GM18870 (cell line): ENCODE results near the gene CRIP1.

ENCODE experiments used
- ATAC-seq: cut with Tn5 transposase; IDR thresholded peaks from one replicate; pipeline ENCODE4 v1.9.1; 2021; ENCODE audit warnings: moderate library complexity; ENCODE audit not compliant: unreplicated experiment

CRIP1 gene

GRCh38 chr14:105503296-105503640, 16.6 kb downstream of the CRIP1 start:
- ATAC-seq: no peak

DNA sequence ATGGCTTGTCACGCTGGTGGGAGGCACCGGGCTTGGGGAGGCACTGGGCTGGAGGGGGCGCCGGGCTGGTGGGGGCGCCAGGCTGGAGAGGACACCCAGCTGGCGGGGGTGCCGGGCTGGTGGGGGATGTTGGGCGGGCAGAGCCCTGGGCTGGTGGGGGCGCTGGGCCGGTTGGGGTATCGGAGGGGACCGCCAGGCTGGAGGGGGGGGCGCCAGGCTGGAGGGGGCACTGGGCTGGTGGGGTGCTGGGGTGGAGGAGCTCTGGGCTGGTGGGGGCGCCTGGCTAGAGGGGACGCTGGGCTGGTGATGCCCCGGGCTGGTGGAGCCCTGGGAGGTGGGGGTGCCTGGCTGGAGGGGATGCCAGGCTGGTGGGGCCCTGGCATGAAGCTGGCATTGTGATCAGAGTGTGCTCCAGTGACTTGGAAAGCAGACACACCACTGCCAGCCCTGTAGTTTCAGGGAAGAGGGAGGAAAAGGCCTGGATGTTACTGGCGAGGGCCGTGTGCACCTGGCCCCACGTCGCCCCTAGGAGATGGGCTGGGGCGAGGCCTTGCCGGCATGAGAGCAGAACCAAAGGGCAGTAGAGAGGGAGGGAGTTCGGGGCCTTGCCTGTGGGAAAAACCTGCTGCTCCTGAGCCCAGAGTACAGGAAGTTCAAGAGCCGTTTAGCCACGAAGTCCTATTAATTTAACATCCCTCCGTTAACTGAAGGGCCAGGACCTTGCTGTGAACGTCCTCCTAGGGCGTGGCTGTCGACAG, 17.4 kb downstream of the CRIP1 start:
- no peak for ATAC-seq

- no peak for ATAC-seq
Measured at GRCh38 chr14:105505101-105505500, 18.4 kb downstream of the CRIP1 start.

- ATAC-seq: no peak
Measured at GRCh38 chr14:105507247-105507646, 20.6 kb downstream of the CRIP1 start.

DNA sequence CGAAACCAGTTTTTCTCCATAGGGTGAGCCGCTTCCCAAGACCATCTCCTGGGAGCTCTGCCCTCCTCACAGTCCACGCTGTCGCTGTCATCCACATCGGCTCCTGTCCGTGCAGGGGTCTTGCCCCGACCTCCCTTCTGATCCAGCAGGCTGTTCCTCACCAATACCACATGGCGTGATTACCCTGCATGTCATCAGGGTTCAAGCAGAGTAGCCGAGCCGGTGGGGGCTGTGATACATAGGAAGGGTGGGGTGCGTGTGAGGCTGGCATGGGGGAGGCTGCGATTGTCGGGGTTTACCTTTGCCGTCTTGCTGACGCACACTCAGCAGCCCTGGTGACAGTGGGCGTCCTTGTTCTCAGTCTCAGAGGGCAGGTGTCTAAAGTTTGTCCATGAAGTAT, 21.4 kb downstream of the CRIP1 start:
- no peak for ATAC-seq

GRCh38 chr14:105508601-105509000, 21.9 kb downstream of the CRIP1 start:
- no peak for ATAC-seq

DNA sequence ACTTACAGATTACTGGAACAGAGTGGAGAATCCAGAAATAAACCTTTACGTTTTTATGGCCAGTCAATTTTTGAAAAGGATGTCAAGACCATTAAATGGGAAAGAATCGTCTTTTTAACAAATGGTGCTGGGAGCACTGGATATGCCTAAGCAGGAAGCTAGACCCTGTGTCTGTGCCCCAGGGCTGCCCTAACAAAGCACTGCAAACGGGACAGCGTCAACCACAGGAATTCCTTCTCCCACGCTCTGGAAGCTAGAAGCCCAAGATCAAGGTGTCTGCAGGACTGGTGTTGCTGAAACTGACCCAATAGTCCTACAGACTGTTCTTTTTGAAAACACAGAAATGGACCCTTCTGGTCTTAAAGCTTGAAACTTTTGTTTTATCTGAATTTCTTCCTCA, 30.4 kb downstream of the CRIP1 start:
- no peak for ATAC-seq

GRCh38 chr14:105519946-105520698, 33.4 kb downstream of the CRIP1 start:
- no peak for ATAC-seq

- ATAC-seq: no peak
Measured at GRCh38 chr14:105525326-105525725, 38.6 kb downstream of the CRIP1 start.

DNA sequence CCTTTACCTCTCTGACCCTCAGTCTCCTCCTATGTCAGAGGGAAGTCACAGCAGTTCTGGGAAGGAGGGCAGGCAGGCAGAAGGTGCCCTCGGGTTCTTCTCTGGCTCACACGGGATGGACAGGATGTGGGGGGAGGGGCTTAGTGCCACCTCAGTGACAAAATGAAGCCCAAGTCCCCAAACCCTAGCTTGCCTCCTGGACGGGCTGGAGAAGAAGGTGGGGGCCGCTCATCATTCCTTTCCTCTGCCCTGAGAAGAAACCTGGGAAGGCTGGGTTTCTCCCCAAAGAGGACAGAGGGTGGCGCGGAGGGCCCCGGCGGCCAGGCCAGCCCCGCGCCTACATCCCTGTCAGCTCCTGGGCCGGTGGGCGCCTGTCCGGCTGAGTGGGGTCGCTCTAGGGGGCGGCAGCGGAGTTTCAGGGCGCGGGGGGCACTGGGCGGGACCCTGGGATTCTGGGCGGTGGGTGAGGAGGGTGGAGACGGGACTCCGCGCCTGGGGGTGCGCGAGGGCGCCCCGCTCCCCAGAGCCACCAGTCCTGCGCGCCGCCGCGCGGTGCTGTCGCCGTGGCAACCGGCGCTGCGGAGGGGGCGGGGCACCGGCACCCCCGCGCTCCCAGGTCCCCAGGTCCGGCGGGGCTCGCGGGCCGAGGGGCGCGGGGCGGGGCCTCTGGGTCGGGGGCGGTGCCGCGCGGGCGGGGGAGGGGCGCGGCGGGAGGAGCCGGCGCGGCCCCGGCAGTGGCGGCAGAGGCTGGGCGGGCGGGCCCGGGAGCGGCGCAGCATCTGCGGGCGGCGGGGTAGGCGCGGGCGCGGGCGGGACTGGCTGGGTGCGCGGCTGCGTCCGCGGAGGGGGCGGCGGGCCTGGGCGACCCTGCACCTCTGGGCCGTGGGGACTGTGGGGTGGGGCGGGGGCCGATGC, 39.4 kb downstream of the CRIP1 start, which contains the start of gene TMEM121:
TMEM121 (plus strand) TSS at position 723 of the 915 bp plus-strand sequence. CDS start 2,252 bp downstream, outside the sequence.
- no peak for ATAC-seq

DNA sequence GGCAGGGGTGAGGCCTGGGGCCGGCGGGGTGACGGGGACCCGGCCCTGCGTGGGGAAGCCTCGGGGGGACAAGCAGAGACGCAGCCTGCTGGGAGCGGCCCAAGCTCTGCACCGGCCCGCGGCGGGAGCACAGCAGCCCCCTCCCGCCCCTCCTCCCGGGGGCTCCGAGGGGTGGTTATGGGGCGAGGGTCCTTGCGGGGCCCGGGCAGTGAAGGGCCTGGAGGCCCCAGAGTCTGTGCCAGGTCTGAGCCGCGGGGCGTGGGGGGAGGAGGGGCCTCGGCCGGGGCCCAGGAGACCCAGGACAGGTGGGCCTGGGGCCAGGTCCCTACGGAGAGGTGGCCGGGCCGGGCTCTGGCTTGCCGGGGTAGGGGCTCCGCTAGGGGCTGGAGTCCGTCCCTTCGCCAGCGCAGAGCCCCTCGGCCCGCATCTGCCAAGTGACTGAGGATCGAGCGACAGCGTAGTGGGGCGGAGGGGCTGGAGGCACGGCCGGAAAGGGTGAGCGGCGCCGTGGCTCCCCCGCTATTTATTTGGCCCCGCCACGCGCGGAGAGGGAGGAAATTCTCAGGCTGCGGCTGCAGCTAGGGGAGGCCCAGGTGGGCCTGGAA, 40.2 kb downstream of the CRIP1 start:
- ATAC-seq: no peak

- ATAC-seq: no peak
Measured at GRCh38 chr14:105527381-105527825, 40.7 kb downstream of the CRIP1 start.

DNA sequence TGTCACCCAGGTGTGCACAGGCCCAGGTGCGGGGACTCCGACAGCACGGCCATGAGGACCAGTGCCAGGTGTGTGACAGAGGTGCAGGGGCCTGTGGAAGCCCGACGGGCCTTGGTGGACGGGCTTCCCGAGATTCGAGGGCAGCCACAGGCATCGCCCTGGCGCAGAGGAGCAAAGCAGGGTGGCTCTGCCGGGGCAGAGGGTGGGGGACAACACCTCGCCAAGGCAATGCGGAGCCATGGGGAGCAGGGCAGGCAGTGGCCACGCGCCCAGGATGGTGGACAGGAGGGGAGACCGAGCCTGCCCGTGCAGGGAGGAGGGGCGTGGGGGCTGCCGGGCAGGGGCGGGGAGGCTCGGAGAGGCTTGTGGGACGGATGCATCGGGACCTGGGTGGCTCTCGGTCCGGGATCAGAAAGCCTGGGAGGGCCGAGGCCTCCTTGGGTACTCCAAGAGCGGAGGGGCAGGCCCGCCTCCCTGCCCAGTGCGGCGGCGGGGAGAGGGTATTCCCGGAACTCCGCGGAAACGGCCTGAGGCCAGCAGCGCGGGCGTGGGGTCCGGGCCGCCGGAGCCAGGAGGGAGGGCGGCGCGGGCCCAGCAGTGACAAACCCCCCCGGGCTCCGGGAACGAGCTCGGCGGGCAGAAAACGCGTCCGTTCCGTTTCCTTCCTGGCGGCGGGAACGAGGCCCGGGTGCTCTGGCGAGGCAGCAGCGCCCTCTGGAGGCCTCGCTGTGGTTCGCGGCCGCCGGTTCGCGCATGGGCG, 41.3 kb downstream of the CRIP1 start:
- ATAC-seq: no peak

GRCh38 chr14:105528586-105529318, 42.1 kb downstream of the CRIP1 start:
- ATAC-seq: no peak

DNA sequence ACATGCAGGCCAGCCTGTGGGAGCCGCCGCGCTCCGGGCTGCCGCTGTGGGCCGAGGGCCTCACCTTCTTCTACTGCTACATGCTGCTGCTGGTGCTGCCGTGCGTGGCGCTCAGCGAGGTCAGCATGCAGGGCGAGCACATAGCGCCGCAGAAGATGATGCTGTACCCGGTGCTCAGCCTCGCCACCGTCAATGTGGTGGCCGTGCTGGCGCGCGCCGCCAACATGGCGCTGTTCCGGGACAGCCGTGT, 42.6 kb downstream of the CRIP1 start:
- ATAC-seq: no peak

- no peak for ATAC-seq
Measured at GRCh38 chr14:105529569-105530284, 43.0 kb downstream of the CRIP1 start.

DNA sequence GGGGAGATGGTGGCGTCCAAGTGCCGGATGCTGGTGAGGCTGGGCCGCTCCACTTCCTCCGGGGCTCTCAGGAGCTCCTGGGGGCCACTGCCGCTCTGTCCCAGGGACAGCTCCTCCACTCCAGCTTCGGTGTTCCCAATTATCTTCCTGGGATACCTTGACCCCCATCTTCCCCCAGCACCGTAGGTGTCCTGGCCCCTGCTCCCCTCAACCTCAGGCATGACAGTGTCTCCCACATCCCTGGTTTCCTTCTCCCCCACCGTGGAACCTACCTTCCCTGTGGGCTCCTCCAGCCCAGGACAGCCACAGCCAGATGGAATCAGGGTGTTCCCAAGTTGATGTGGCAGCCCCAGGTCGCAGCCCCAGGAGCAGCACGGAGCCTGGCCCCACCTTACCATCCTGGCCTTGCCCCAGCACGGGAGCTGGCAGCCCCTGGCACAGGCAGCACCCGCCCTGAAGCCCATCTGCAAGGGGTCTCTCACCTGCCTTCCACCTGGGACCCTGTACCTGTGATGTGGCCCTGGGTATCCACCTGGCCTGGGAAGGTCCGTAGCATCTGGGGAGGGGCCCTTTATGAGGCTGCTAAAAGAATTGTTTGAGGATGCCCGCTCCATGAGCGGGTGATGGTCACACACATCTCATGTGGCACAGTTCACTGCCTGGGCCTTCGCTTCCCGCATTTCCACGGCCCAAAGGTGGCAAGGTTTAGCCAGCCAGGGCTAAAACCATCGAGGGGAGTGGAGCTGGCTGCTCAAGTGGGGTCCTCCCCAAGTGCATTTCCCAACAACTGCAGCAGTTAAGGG, 43.8 kb downstream of the CRIP1 start:
- ATAC-seq: no peak
